Anterior cingulate cortex (tissue), 58 donors: ENCODE data around the gene NFKB1.
A peak's percentile ranks its signal among the peaks of the same experiment; 100 is the strongest.
"Not testable (repeated sequence)": the region's sequence is repeated elsewhere in the genome, so short reads cannot be mapped to it uniquely, and the experiment has no call there.

ENCODE experiments used
- DNase-seq, 58 donors: peaks; one replicate each; lab custom pipeline; 2025; lab: John Stamatoyannopoulos, UW

Gene NFKB1

GRCh38 chr4:102593147-102593546 lies 92.0 kb downstream of the NFKB1 start:
- DNase-seq = no peak

- DNase-seq = no peak
These were observed 92.8 kb downstream of the NFKB1 start for GRCh38 chr4:102594000-102594399.

- DNase-seq = no peak
These were observed 95.4 kb downstream of the NFKB1 start for GRCh38 chr4:102596532-102596931.

- DNase-seq = no peak
These were observed 97.1 kb downstream of the NFKB1 start for GRCh38 chr4:102598086-102598761.

- no peak for DNase-seq
These were observed 97.7 kb downstream of the NFKB1 start for GRCh38 chr4:102598762-102599374.

GRCh38 chr4:102599455-102599854 lies 98.3 kb downstream of the NFKB1 start:
- DNase-seq = no peak

GRCh38 chr4:102599886-102600285 lies 98.7 kb downstream of the NFKB1 start:
- DNase-seq = no peak

- no peak for DNase-seq
These were observed 99.5 kb downstream of the NFKB1 start for GRCh38 chr4:102600689-102601088.

- no peak for DNase-seq
These were observed 100.5 kb downstream of the NFKB1 start for GRCh38 chr4:102601586-102602227.

GRCh38 chr4:102604222-102604940 lies 103.2 kb downstream of the NFKB1 start:
- DNase-seq = no peak

GRCh38 chr4:102606261-102606660 lies 105.1 kb downstream of the NFKB1 start:
- no peak for DNase-seq

GRCh38 chr4:102606846-102607450 lies 105.8 kb downstream of the NFKB1 start:
- peak in 6 of 58 donors; percentile 8 to 72 (median 24) for DNase-seq

GRCh38 chr4:102608190-102608589 lies 107.0 kb downstream of the NFKB1 start:
- DNase-seq = no peak

GRCh38 chr4:102610007-102610406 lies 108.8 kb downstream of the NFKB1 start:
- DNase-seq = no peak

GRCh38 chr4:102610476-102610875 lies 109.3 kb downstream of the NFKB1 start:
- DNase-seq = no peak

- DNase-seq = no peak
These were observed 111.1 kb downstream of the NFKB1 start for GRCh38 chr4:102612210-102612609.

GRCh38 chr4:102612824-102613366 lies 111.7 kb downstream of the NFKB1 start:
- no peak for DNase-seq

GRCh38 chr4:102614801-102615200 lies 113.6 kb downstream of the NFKB1 start:
- DNase-seq = no peak

GRCh38 chr4:102616636-102617035 lies 115.5 kb downstream of the NFKB1 start:
- peak in 1 of 58 donors; percentile 8 for DNase-seq

- DNase-seq = not testable (repeated sequence)
These were observed 117.9 kb downstream of the NFKB1 start for GRCh38 chr4:102619021-102619420.
